Endothelial cell (in vitro differentiated cells): Measurements from ENCODE around the gene LSAMP. TPM values are rescaled to one million over a fixed set of nuclear protein-coding genes. Genes with fewer than 3 reads are reported as not detected.

Experiments used
- DNase-seq: peaks from one replicate; pipeline ENCODE4 v3.0.0; 2021; ENCODE audit warnings: low spot score
- H3K27ac Mint-ChIP-seq: one replicate; pipeline ENCODE4 v1.8.0; 2021; ENCODE audit warnings: mixed read lengths, inconsistent platforms; ENCODE audit not compliant: unreplicated experiment
- H3K27me3 Mint-ChIP-seq: one replicate; pipeline ENCODE4 v1.8.0; 2021; ENCODE audit warnings: mild to moderate bottlenecking, moderate library complexity, mixed read lengths, inconsistent platforms; ENCODE audit not compliant: unreplicated experiment
- H3K36me3 Mint-ChIP-seq: one replicate; pipeline ENCODE4 v1.8.0; 2021; ENCODE audit warnings: mild to moderate bottlenecking, low read depth, mixed read lengths, inconsistent platforms; ENCODE audit not compliant: unreplicated experiment
- H3K4me1 Mint-ChIP-seq: one replicate; pipeline ENCODE4 v1.8.0; 2021; ENCODE audit warnings: mild to moderate bottlenecking, mixed read lengths, inconsistent platforms; ENCODE audit not compliant: unreplicated experiment
- H3K4me3 Mint-ChIP-seq: one replicate; pipeline ENCODE4 v1.8.0; 2021; ENCODE audit warnings: mild to moderate bottlenecking, mixed read lengths, inconsistent platforms; ENCODE audit not compliant: unreplicated experiment
- H3K9me3 Mint-ChIP-seq: one replicate; pipeline ENCODE4 v1.8.0; 2021; ENCODE audit warnings: mixed read lengths, inconsistent platforms; ENCODE audit not compliant: unreplicated experiment
- total RNA-seq: library from RNA; stranded (reverse); fragmentation: NEBNext Ultra II Directional; extraction: Animal tissue kit (Norgen Biotek cat#: 25700); gene quantifications from one replicate; pipeline ENCODE4 v1.2.1, GENCODE V29; 2021; ENCODE audit not compliant: unreplicated experiment
- TF ChIP-seq, protein P1 (sequence below): fragments of 200-600 bp; sonication (generic); IDR thresholded peaks from one replicate; pipeline ENCODE4 v1.5.0; 2021; ENCODE audit warnings: antibody characterized with exemption; ENCODE audit not compliant: unreplicated experiment

LSAMP gene
- total RNA-seq, 1 donor from 2014 or later = 6.1 TPM

DNA sequence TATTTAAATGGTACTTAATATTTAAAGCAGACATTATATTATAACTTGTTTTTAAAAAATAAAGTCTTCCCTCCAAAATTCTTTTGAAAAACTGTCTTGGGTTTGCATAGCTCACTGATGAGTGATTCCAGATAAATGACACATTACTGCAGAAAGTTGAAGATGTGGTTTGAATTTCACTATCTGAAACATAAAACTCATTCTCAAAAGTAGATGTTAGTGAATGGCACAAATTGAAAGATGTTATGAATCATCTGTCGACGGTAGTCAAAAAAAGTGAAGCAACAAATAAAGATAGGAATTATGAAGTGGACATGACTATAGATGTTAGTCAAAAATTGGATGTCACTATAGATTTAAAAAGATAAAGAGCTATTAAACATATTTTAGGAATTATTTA lies 541.4 kb downstream of the LSAMP start:
- DNase-seq = no peak
- Mint-ChIP-seq H3K27me3 (no peaks in the 10 kb centered on the region), H3K36me3 (no peaks in the 10 kb centered on the region), H3K4me3 (no peak overlapping the region), H3K9me3 (no peaks in the 10 kb centered on the region), H3K4me1 (no peaks in the 10 kb centered on the region), H3K27ac (no peak overlapping the region)
- TF ChIP-seq, protein P1, sequence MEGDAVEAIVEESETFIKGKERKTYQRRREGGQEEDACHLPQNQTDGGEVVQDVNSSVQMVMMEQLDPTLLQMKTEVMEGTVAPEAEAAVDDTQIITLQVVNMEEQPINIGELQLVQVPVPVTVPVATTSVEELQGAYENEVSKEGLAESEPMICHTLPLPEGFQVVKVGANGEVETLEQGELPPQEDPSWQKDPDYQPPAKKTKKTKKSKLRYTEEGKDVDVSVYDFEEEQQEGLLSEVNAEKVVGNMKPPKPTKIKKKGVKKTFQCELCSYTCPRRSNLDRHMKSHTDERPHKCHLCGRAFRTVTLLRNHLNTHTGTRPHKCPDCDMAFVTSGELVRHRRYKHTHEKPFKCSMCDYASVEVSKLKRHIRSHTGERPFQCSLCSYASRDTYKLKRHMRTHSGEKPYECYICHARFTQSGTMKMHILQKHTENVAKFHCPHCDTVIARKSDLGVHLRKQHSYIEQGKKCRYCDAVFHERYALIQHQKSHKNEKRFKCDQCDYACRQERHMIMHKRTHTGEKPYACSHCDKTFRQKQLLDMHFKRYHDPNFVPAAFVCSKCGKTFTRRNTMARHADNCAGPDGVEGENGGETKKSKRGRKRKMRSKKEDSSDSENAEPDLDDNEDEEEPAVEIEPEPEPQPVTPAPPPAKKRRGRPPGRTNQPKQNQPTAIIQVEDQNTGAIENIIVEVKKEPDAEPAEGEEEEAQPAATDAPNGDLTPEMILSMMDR = no peak

DNA sequence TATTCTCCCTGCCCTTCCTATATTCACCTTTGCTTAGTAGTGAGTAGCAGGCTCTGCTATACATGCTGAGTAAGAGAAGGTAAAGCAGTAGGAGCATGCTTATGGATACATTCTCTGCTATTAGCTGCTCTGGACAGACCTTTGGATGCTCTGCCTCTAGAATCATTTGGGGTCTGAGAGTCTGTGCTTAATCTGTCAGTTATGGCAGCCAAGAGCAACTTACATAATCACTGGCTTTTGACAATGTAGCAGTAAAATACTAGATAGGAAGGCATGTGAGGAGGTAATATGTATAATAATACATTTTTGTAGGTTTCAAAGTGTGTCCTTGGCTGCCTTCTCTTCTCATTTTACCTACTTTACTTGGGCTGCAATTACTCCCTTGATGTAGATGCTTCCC lies 544.3 kb downstream of the LSAMP start:
- Mint-ChIP-seq H3K27me3 (no peaks in the 10 kb centered on the region), H3K9me3 (no peaks in the 10 kb centered on the region), H3K36me3 (no peaks in the 10 kb centered on the region), H3K4me1 (no peaks in the 10 kb centered on the region), H3K27ac (no peak overlapping the region), H3K4me3 (no peak overlapping the region)
- TF ChIP-seq, protein P1 = no peak
- no peak for DNase-seq

DNA sequence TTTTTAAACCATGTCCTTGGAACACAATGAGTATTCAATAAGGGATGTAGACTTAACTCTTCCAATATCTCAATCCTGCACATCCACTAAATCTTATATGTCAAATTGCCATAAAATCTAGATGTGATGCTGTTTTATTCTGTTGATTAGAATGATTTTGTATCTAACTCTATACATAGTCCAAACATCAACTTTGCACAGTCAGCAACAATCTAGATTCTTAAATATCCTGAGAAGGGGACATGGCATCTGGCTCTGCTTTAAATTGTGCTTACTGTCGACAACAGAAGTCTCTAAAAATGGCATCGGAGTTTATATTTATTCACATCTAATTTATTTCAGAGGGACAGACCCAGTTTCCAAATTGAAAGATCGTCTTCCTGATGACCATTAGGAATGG lies 545.8 kb downstream of the LSAMP start:
- Mint-ChIP-seq H3K4me1 (no peaks in the 10 kb centered on the region), H3K36me3 (no peaks in the 10 kb centered on the region), H3K27me3 (no peaks in the 10 kb centered on the region), H3K9me3 (no peaks in the 10 kb centered on the region), H3K27ac (no peak overlapping the region), H3K4me3 (no peak overlapping the region)
- no peak for DNase-seq
- TF ChIP-seq, protein P1 = no peak

- no peak for DNase-seq
- no peaks in the 10 kb centered on the region for H3K4me1 Mint-ChIP-seq
- H3K4me3 Mint-ChIP-seq = no peak overlapping the region
- TF ChIP-seq, protein P1 = no peak
- H3K36me3 Mint-ChIP-seq = no peaks in the 10 kb centered on the region
- no peaks in the 10 kb centered on the region for H3K9me3 Mint-ChIP-seq
- H3K27ac Mint-ChIP-seq = no peak overlapping the region
- no peaks in the 10 kb centered on the region for H3K27me3 Mint-ChIP-seq
Measured at GRCh38 chr3:115898656-115899410, 546.5 kb downstream of the LSAMP start.

- DNase-seq = no peak
- H3K4me3 Mint-ChIP-seq = no peak overlapping the region
- no peaks in the 10 kb centered on the region for H3K36me3 Mint-ChIP-seq
- TF ChIP-seq, protein P1 = no peak
- H3K9me3 Mint-ChIP-seq = no peaks in the 10 kb centered on the region
- H3K27me3 Mint-ChIP-seq = no peaks in the 10 kb centered on the region
- H3K27ac Mint-ChIP-seq = no peak overlapping the region
- H3K4me1 Mint-ChIP-seq = no peaks in the 10 kb centered on the region
Measured at GRCh38 chr3:115891006-115891636, 554.2 kb downstream of the LSAMP start.
